ENCODE data around the gene PRKG1.

PRKG1 gene

GRCh38 chr10:51583976-51584375 lies 509.7 kb downstream of the PRKG1 start:
- TF ChIP-seq CTCF (IDR thresholded peaks at IDR 0.05; ENCODE audit: low read depth, low read length), result no peak
- H3K27me3 ChIP-seq (ENCODE audit: insufficient read depth, low read depth, severe bottlenecking), result no peaks in the 10 kb centered on the region
- no peak overlapping the region for H3K27ac ChIP-seq
- DNase-seq, result no peak
- H3K36me3 ChIP-seq, result no peaks in the 10 kb centered on the region
- no peaks in the 10 kb centered on the region for H3K9me3 ChIP-seq (ENCODE audit: severe bottlenecking)
- H3K4me3 ChIP-seq (ENCODE audit: low read depth, low read length), result no peak overlapping the region

GRCh38 chr10:51585742-51586141 lies 511.5 kb downstream of the PRKG1 start:
- no peak for DNase-seq
- no peaks in the 10 kb centered on the region for H3K36me3 ChIP-seq
- no peak overlapping the region for H3K27ac ChIP-seq
- no peak overlapping the region for H3K4me3 ChIP-seq (ENCODE audit: low read depth, low read length)
- TF ChIP-seq CTCF (IDR thresholded peaks at IDR 0.05; ENCODE audit: low read depth, low read length), result no peak
- H3K9me3 ChIP-seq (ENCODE audit: severe bottlenecking), result no peaks in the 10 kb centered on the region
- no peaks in the 10 kb centered on the region for H3K27me3 ChIP-seq (ENCODE audit: insufficient read depth, low read depth, severe bottlenecking)

GRCh38 chr10:51588984-51589383 lies 514.7 kb downstream of the PRKG1 start:
- no peak overlapping the region for H3K27ac ChIP-seq
- no peak overlapping the region for H3K4me3 ChIP-seq (ENCODE audit: low read depth, low read length)
- H3K27me3 ChIP-seq (ENCODE audit: insufficient read depth, low read depth, severe bottlenecking), result no peaks in the 10 kb centered on the region
- no peak for TF ChIP-seq CTCF (IDR thresholded peaks at IDR 0.05; ENCODE audit: low read depth, low read length)
- no peaks in the 10 kb centered on the region for H3K36me3 ChIP-seq
- no peak for DNase-seq
- H3K9me3 ChIP-seq (ENCODE audit: severe bottlenecking), result no peaks in the 10 kb centered on the region

GRCh38 chr10:51590818-51591217 lies 516.5 kb downstream of the PRKG1 start:
- TF ChIP-seq CTCF (IDR thresholded peaks at IDR 0.05; ENCODE audit: low read depth, low read length), result no peak
- H3K9me3 ChIP-seq (ENCODE audit: severe bottlenecking), result no peaks in the 10 kb centered on the region
- no peaks in the 10 kb centered on the region for H3K27me3 ChIP-seq (ENCODE audit: insufficient read depth, low read depth, severe bottlenecking)
- no peak for DNase-seq
- H3K4me3 ChIP-seq (ENCODE audit: low read depth, low read length), result no peak overlapping the region
- H3K27ac ChIP-seq, result no peak overlapping the region
- no peaks in the 10 kb centered on the region for H3K36me3 ChIP-seq

- Histone ChIP-seq H3K9me3 (ENCODE audit: severe bottlenecking) (no peaks in the 10 kb centered on the region), H3K4me3 (ENCODE audit: low read depth, low read length) (no peak overlapping the region), H3K36me3 (no peaks in the 10 kb centered on the region), H3K27me3 (ENCODE audit: insufficient read depth, low read depth, severe bottlenecking) (no peaks in the 10 kb centered on the region), H3K27ac (no peak overlapping the region)
- TF ChIP-seq CTCF (IDR thresholded peaks at IDR 0.05; ENCODE audit: low read depth, low read length), result no peak
- no peak for DNase-seq
Measured at GRCh38 chr10:51596695-51597094, 522.4 kb downstream of the PRKG1 start.

- TF ChIP-seq CTCF (IDR thresholded peaks at IDR 0.05; ENCODE audit: low read depth, low read length), result no peak
- H3K36me3 ChIP-seq, result no peaks in the 10 kb centered on the region
- no peaks in the 10 kb centered on the region for H3K27me3 ChIP-seq (ENCODE audit: insufficient read depth, low read depth, severe bottlenecking)
- no peak overlapping the region for H3K4me3 ChIP-seq (ENCODE audit: low read depth, low read length)
- DNase-seq, result no peak
- no peak overlapping the region for H3K27ac ChIP-seq
- H3K9me3 ChIP-seq (ENCODE audit: severe bottlenecking), result no peaks in the 10 kb centered on the region
Measured at GRCh38 chr10:51599647-51600046, 525.4 kb downstream of the PRKG1 start.

Measured in WERI-Rb-1 (cell line).